Head of caudate nucleus (tissue), 42 donors: ENCODE results near the gene ASTN2.

Experiments
- DNase-seq, 42 donors: peaks; one replicate each; pipeline versions ENCODE4 v3.0.0 to v3.0.0-alpha.2; 2020 to 2021; ENCODE audit warnings: mixed read lengths in 7 of 42
- intact Hi-C: fragments of 100-400 bp; cut with DNase I; formaldehyde crosslinking; loops from one replicate; pipeline ENCODE4 v1.15.0; 2022

The ASTN2 gene

GRCh38 chr9:117415358-117415914 is 579 bp upstream of the ASTN2 start:
- peak in 15 of 42 donors; percentile 19 to 58 (median 39) for DNase-seq
- intact Hi-C loops = loop anchor here (10.0 kb wide), 1 partner anchor 49 kb away; no protein-coding TSS in a partner anchor

GRCh38 chr9:117414220-117414905 is 494 bp downstream of the ASTN2 start:
- intact Hi-C loops = loop anchor here (5.0 to 10.0 kb wide), 2 partner anchors 50 to 337 kb away; no protein-coding TSS in a partner anchor
- peak in 39 of 42 donors; percentile 29 to 82 (median 60) for DNase-seq

GRCh38 chr9:117413346-117414219 is 1.3 kb downstream of the ASTN2 start:
- intact Hi-C loops = loop anchor here (5.0 to 10.0 kb wide), 2 partner anchors 51 to 336 kb away; no protein-coding TSS in a partner anchor
- peak in 29 of 42 donors; percentile 7 to 67 (median 45) for DNase-seq

- peak in 4 of 42 donors; percentile 5 to 49 (median 34) for DNase-seq
- intact Hi-C loops = loop anchor here (5.0 to 10.0 kb wide), 2 partner anchors 52 to 336 kb away; no protein-coding TSS in a partner anchor
These were observed 2.0 kb downstream of the ASTN2 start for GRCh38 chr9:117412841-117413240.

GRCh38 chr9:117412006-117412715 is 2.7 kb downstream of the ASTN2 start:
- intact Hi-C loops = loop anchor here (5.0 to 10.0 kb wide), 2 partner anchors 53 to 335 kb away; no protein-coding TSS in a partner anchor
- DNase-seq = peak in 8 of 42 donors; percentile 9 to 68 (median 34)

GRCh38 chr9:117411547-117411946 is 3.3 kb downstream of the ASTN2 start:
- intact Hi-C loops = loop anchor here (5.0 to 10.0 kb wide), 2 partner anchors 53 to 334 kb away; no protein-coding TSS in a partner anchor
- peak; percentile 42 to 92 (median 76) for DNase-seq

GRCh38 chr9:117409321-117409720 is 5.5 kb downstream of the ASTN2 start:
- intact Hi-C loops = loop anchor here (5.0 kb wide), 1 partner anchor 162 kb away; no protein-coding TSS in a partner anchor
- no peak for DNase-seq

GRCh38 chr9:117407436-117408022 is 7.3 kb downstream of the ASTN2 start:
- peak in 11 of 42 donors; percentile 11 to 65 (median 37) for DNase-seq
- intact Hi-C loops = loop anchor here (5.0 kb wide), 1 partner anchor 160 kb away; no protein-coding TSS in a partner anchor

GRCh38 chr9:117405950-117406705 is 8.7 kb downstream of the ASTN2 start:
- peak in 11 of 42 donors; percentile 26 to 55 (median 36) for DNase-seq
- intact Hi-C loops = loop anchor here (5.0 kb wide), 1 partner anchor 159 kb away; no protein-coding TSS in a partner anchor

GRCh38 chr9:117403848-117404247 is 11.0 kb downstream of the ASTN2 start:
- peak in 1 of 42 donors; percentile 39 for DNase-seq
- intact Hi-C loops = no loop called here

- peak; percentile 49 to 92 (median 79) for DNase-seq
- intact Hi-C loops = no loop called here
These were observed 11.4 kb downstream of the ASTN2 start for GRCh38 chr9:117403403-117403811.

GRCh38 chr9:117400171-117400570 is 14.7 kb downstream of the ASTN2 start:
- intact Hi-C loops = no loop called here
- DNase-seq = no peak

GRCh38 chr9:117395151-117395650 is 19.7 kb downstream of the ASTN2 start:
- intact Hi-C loops = no loop called here
- DNase-seq = no peak

- intact Hi-C loops = no loop called here
These were observed 20.2 kb downstream of the ASTN2 start for GRCh38 chr9:117394655-117395054.

GRCh38 chr9:117392992-117393391 is 21.9 kb downstream of the ASTN2 start:
- intact Hi-C loops = no loop called here
- DNase-seq = no peak

More at GRCh38 chr9:117394655-117395054, 20.2 kb downstream of the ASTN2 start:
- no peak for DNase-seq

GRCh38 chr9:117387422-117387821 is 27.4 kb downstream of the ASTN2 start:
- DNase-seq = no peak
- intact Hi-C loops = no loop called here

GRCh38 chr9:117379341-117379740 is 35.5 kb downstream of the ASTN2 start:
- DNase-seq = no peak
- intact Hi-C loops = no loop called here
